AG04449 (cell line): ENCODE measurements around the gene THSD1.
"Not testable (repeated sequence)": the region's sequence is repeated elsewhere in the genome, so short reads cannot be mapped to it uniquely, and the experiment has no call there.

Experiments used
- CTCF ChIA-PET: fragments of 350-600 bp; formaldehyde crosslinking; extraction: SDS; loops from one replicate; lab custom pipeline; 2021; ENCODE audit warnings: antibody characterized with exemption; lab: Yijun Ruan, JAX
- POLR2A ChIA-PET: fragments of 400-600, 350-600 bp; formaldehyde crosslinking; extraction: SDS; loops from one replicate; lab custom pipeline; 2020; ENCODE audit warnings: antibody characterized with exemption, inconsistent platforms; lab: Yijun Ruan, JAX
- DNase-seq: peaks from one replicate; pipeline ENCODE4 v3.0.0-alpha.2; 2010; ENCODE audit warnings: low read depth, low spot score
- H3K4me3 ChIP-seq: 2 replicates; pipeline ENCODE4 v1.5.1; 2011; ENCODE audit warnings: low read depth, mild to moderate bottlenecking, control low read depth, low read length
- CTCF ChIP-seq: IDR thresholded peaks from one replicate; pipeline ENCODE4 v1.5.1; 2011; ENCODE audit warnings: mild to moderate bottlenecking, moderate library complexity, low read length, control low read depth, inconsistent platforms; ENCODE audit not compliant: insufficient read depth; ENCODE audit errors: missing control alignments

The THSD1 gene

GRCh38 chr13:52414963-52415362 is 9.0 kb upstream of the THSD1 start:
- ChIA-PET POLR2A (no interaction called here), CTCF (interaction anchor here (1.0 to 1.7 kb wide), 2 partner anchors 21 to 72 kb away, joined by 3 to 5 read pairs; no protein-coding TSS in a partner anchor)
- H3K4me3 ChIP-seq = no peak overlapping the region
- no peak for TF ChIP-seq CTCF
- peak; percentile 23 for DNase-seq

- ChIA-PET CTCF (interaction anchor here (4.6 kb wide), 1 partner anchor 37 kb away, joined by 25 read pairs; the partner anchor contains the start of gene VPS36), POLR2A (interaction anchor here (0.6 kb wide), 1 partner anchor 16 kb away, joined by 3 read pairs; no protein-coding TSS in a partner anchor)
- no peak for TF ChIP-seq CTCF
- no peak overlapping the region for H3K4me3 ChIP-seq
- no peak for DNase-seq
These were observed 8.1 kb upstream of the THSD1 start for GRCh38 chr13:52414051-52414450.

- no peak overlapping the region for H3K4me3 ChIP-seq
- CTCF ChIA-PET = interaction anchor here (0.6 to 4.6 kb wide), 2 partner anchors 39 to 72 kb away, joined by 3 to 25 read pairs; partner anchors contain the start of gene VPS36
- POLR2A ChIA-PET = no interaction called here
- DNase-seq = no peak
- TF ChIP-seq CTCF = no peak
These were observed 6.2 kb upstream of the THSD1 start for GRCh38 chr13:52412128-52412527.

GRCh38 chr13:52411629-52412028 is 5.7 kb upstream of the THSD1 start:
- TF ChIP-seq CTCF = no peak
- peak; percentile 45 for DNase-seq
- ChIA-PET POLR2A (no interaction called here), CTCF (interaction anchor here (1.5 to 4.6 kb wide), 2 partner anchors 39 to 67 kb away, joined by 3 to 25 read pairs; partner anchors contain the start of gene VPS36)
- H3K4me3 ChIP-seq = no peak overlapping the region

GRCh38 chr13:52408071-52408658 is 2.2 kb upstream of the THSD1 start:
- CTCF ChIA-PET, H3K4me3 ChIP-seq, POLR2A ChIA-PET, DNase-seq: not testable (repeated sequence)

GRCh38 chr13:52407436-52407835 is 1.5 kb upstream of the THSD1 start:
- CTCF ChIA-PET, DNase-seq, POLR2A ChIA-PET, H3K4me3 ChIP-seq: not testable (repeated sequence)

GRCh38 chr13:52406629-52407028 is 657 bp upstream of the THSD1 start:
- DNase-seq = no peak
- ChIA-PET POLR2A (no interaction called here), CTCF (interaction anchor here (0.6 kb wide), 1 partner anchor 44 kb away, joined by 3 read pairs; the partner anchor contains the start of gene VPS36)
- peak overlapping the region; percentile 66 for H3K4me3 ChIP-seq
- no peak for TF ChIP-seq CTCF
